NCI-H1694 (cell line): ENCODE results near the gene GREM1.

ENCODE experiments used
- DNase-seq: peaks from one replicate; lab custom pipeline; 2025; lab: John Stamatoyannopoulos, UW

Gene GREM1

DNA sequence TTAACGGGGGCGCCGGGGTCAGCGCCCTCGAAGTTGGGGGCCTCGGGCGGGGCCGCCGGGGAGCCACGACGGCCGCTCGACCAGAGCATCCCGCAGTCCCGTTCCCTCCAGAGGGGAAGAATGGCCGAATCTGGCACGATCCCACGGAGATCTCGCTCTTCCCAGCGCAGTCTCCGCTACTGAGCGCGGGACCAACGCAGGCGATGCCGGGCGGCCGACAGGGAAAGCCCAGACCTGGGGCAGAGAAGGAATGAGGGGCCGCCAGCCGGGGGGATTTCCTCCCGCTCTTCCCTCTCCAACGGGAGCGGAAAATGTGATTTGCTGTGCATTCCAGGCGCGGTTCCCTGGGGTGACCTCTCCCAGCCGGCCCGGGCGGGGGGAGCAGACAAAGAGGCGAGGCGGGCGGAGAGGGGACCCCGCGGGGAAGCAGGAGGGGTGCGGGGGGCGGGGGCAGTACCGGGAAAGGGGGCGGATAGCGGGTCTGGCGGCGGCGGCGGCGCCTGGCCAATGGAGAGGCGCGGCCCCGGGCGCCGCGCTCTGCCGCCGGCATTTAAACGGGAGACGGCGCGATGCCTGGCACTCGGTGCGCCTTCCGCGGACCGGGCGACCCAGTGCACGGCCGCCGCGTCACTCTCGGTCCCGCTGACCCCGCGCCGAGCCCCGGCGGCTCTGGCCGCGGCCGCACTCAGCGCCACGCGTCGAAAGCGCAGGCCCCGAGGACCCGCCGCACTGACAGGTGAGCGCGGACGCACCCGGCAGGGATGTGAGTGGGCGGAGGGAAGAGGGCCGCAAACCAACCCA lies at the start of gene GREM1:
Gene GREM1, plus strand, starts transcription at position 579 of the 801 bp plus-strand sequence. CDS start 12,687 bp downstream, outside the sequence.
- DNase-seq: no peak

DNA sequence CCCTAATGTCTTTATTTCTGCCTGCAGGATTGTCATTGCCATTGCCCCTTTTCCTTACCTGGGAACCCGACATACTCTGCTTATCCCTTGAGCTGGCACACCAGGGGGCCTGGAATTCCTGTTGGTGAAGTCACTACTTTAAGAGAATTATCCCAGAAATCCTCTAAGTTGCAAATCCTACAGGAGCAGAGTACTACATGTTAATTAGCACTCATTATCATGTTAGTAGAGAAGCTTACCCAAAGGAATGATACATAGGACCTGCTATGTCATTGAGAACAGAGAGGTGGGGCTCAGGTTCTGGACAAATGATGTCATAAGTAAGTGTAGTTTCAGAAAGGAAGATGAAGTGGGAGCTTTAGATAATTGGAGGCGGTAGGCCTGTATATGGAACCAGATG lies 48.9 kb upstream of the GREM1 start:
- no peak for DNase-seq

- DNase-seq: no peak
Observed at GRCh38 chr15:32669896-32670611, 47.8 kb upstream of the GREM1 start.

DNA sequence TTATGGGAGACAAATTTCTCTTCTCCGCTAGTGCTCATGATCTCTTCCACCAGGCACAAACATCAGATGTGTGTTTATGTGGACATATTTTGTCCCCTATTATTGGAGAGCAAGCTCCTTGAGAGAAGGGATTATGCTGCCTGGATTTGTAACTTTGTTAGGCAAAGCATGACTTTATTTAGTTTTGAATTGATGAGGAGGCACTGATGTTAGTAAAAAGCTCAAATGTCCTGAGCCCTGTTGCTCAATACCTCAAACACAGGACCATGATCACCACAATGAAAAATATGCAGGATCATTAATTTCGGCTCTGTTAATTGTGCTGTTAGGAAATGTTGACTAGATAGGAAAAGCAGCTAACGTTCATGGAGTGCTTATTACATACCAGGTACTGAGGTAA lies 47.2 kb upstream of the GREM1 start:
- DNase-seq: no peak

GRCh38 chr15:32671339-32672325 lies 46.2 kb upstream of the GREM1 start:
- no peak for DNase-seq

DNA sequence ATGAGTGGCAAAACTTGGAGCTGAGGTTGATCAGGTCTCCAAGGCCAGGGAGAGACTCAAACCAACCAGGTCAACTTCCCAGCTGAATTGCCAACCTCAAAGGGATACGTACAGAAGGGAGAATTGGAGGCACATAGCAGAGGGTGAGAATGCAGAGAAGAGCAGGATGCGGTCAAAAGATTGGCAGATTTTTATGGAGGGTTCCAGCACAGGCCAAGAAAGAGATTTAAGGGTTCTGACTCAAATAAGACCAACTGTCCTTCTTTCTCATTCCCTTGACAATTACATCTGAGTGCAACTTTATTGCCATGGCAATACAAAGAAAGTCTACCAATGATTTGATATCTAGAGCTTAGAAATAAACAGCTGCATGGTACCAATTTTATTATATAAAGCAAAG lies 43.1 kb upstream of the GREM1 start:
- no peak for DNase-seq

DNA sequence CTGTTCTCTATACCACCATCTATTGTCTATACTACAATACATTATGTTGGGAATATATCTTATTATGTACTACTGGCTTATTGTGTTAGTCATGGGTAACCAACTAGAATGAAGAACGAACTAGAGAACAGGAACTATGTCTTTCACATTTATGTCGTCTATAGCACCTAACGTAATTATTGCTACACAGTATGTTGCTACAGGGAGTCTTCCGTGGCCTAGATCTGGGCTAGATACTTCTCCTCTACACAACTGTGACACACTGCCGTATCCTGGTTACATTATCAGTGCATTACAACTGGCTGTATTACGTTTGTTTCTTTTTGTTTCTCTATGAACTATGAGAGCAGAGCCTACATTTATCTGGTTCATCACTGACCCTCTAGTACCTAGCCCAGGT lies 42.3 kb upstream of the GREM1 start:
- DNase-seq: no peak

GRCh38 chr15:32676169-32676568 lies 41.6 kb upstream of the GREM1 start:
- DNase-seq: no peak

- no peak for DNase-seq
Observed at GRCh38 chr15:32677238-32677750, 40.5 kb upstream of the GREM1 start.

DNA sequence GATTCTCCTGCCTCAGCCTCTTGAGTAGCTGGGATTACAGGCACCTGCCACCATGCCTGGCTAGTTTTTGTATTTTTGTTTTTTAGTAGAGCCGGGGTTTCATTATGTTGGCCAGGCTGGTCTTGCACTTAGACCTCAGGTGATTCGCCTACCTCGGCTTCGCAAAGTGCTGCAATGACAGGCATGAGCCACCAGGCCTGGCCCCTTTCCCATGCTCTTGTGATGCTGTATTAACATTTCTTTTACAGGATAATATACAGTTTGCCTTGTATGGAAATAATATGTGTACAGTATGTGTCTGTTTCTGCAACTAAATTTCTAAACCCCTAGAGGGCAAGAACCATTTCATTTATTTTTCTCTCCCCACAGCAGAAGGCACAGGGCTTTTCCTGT lies 38.5 kb upstream of the GREM1 start:
- DNase-seq: no peak

DNA sequence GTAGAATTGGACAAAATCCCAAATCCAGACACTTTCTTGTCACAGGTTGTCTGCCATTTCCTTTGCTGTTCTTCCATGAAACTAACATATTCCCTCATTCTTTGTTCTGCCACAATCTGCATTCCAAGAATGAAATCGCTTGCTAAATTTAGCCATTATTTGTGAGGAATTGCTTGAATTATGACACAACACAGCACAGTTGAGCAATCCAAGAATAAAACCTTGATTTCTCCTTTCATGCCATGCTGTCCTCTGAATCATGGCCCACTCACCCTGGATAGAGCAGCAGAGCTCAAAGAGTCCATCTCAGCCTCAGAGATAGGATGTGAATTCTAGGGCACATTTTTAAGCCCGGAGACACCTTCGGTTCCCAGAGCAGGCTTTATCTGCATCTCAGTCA lies 35.2 kb upstream of the GREM1 start:
- DNase-seq: no peak

- no peak for DNase-seq
Observed at GRCh38 chr15:32682977-32683630, 34.7 kb upstream of the GREM1 start.

DNA sequence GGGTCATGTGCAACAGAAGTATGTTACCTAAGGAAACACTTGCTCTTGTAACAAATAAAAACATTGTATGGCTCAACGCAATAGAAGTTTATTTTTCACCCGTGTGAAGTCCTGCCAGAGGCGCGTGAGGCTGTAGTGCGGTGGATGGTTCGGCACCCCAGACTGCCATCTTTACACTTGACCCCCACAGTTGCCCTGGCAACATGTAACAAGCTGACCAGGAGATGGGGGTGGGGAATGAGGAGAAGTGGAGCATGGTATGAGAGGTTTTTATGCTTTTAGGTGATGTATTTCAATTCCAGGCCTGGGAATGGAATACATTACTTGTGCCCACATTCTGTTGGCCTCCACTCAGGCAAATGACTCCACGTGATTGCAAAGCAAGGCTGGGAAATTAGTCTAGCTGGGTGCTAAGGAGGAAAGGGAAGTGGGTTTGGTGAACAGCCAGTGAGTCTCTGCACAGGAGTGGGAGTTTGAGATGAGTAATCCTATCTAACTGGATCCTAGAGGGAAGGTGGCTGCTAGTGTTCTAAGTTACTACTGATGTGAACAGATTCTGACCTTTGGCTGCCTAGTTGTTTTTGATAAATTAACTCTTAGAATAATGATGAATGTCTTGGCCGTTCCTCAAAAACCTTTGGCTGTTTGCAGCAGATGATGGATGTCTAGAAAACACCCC lies 33.8 kb upstream of the GREM1 start:
- DNase-seq: no peak

DNA sequence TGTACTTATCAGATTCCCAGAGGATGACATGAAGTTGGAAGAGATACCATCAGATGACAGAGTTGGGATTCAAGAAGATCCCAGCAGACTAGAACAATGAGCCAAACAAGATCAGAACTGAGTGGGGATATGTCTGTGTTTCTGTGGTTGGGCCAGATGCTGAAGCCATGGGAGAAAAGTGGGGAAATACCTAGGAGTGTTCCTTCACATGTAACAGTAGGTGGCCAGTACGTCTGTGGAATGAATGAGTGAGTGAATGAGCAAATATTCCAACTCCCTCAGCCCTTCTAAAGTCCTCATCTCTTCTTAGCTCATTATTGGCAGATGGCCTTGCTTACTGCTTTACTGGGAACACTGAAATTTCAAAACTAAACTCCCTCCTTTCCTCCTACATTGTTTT lies 32.2 kb upstream of the GREM1 start:
- no peak for DNase-seq

GRCh38 chr15:32687556-32687955 lies 30.2 kb upstream of the GREM1 start:
- no peak for DNase-seq

GRCh38 chr15:32688151-32688639 lies 29.6 kb upstream of the GREM1 start:
- no peak for DNase-seq

DNA sequence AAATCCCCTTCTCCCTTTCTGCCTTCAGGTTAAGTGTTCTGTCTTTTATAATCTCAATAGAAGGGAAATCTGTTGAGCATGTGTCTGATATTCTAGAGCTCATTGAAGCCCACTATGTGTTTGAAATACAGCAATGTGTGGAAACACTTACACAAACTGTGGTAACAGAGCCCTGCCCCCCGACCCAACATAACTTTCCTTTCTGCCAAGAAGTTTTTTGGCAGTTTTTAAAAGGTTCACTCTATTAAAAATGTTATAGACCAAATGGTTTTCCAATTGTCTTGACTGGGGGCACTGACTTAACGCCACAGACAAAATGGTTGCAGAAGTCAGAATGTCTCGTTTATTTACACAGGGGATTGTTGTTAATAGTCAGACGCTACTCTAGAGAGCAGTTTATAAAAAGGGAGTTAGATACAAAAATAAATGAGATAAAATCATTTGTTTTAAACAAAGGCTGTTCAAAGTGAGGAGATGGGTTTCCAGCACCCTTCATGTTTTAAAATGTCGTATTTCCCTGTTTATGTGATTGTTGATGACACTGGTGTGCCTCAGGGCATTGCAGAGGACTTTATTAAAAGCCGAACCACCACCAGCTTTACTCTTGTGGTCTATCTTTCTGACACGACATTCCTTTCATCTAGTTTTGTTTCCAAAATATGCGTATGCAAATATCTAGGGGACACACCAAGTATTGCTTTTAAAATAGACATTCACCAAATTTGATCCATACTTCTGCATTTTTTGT lies 26.7 kb upstream of the GREM1 start:
- DNase-seq: no peak

GRCh38 chr15:32691689-32692038 lies 26.1 kb upstream of the GREM1 start:
- no peak for DNase-seq

GRCh38 chr15:32692286-32692685 lies 25.5 kb upstream of the GREM1 start:
- no peak for DNase-seq
